Choroid plexus epithelial cell (primary cell): ENCODE measurements around the gene DDX55.
"Not testable (repeated sequence)": the region's sequence is repeated elsewhere in the genome, so short reads cannot be mapped to it uniquely, and the experiment has no call there.

Experiments used
- DNase-seq: peaks from one replicate; pipeline ENCODE4 v3.0.0-alpha.2; 2010; ENCODE audit warnings: low read depth
- H3K4me3 ChIP-seq: 2 replicates; pipeline ENCODE4 v1.5.1; 2011; ENCODE audit warnings: low read depth, mild to moderate bottlenecking, control low read depth, low read length, moderate library complexity
- CTCF ChIP-seq: conservative IDR thresholded peaks from 2 replicates; pipeline ENCODE4 v1.5.1; 2011; ENCODE audit warnings: low read depth, mild to moderate bottlenecking, control low read depth, inconsistent platforms, low read length, moderate library complexity

DDX55 gene

GRCh38 chr12:123598522-123598921, 3.4 kb upstream of the DDX55 start:
- DNase-seq = no peak
- H3K4me3 ChIP-seq = no peak overlapping the region
- TF ChIP-seq CTCF = no peak

GRCh38 chr12:123599310-123599709, 2.6 kb upstream of the DDX55 start:
- H3K4me3 ChIP-seq = no peak overlapping the region
- no peak for TF ChIP-seq CTCF
- no peak for DNase-seq

- no peak for TF ChIP-seq CTCF
- H3K4me3 ChIP-seq = no peak overlapping the region
- DNase-seq = no peak
These were observed 2.2 kb upstream of the DDX55 start for GRCh38 chr12:123599721-123600120.

DNA sequence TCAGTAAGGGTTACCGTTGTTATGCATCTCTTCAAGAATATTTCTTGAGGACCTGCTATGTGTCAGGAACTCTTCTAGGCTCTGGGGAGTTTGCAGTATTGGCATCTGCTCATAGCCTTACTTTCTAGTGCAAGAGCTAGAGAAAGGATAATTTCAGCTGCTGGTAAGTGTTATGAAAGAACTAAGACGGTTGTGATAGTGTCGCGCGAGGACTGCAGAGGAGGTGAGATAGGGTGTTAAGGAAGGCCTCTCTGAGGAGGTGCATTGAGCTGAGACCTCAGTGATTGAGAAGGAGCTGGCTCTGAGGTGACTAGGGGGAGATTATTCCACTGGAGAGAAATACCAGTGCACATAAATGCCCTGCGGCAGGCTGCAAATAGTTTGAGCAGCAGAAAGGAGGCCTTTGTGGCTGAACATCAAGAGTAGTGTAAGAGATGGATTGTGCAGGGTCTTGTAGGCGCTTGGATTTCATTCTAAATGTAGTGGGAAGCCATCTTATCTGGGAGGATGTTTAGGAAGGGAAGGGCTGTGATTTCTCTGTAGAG, 824 bp downstream of the DDX55 start:
- DNase-seq = peak; percentile 36
- no peak for TF ChIP-seq CTCF
- peak overlapping the region; percentile 100 for H3K4me3 ChIP-seq

DNA sequence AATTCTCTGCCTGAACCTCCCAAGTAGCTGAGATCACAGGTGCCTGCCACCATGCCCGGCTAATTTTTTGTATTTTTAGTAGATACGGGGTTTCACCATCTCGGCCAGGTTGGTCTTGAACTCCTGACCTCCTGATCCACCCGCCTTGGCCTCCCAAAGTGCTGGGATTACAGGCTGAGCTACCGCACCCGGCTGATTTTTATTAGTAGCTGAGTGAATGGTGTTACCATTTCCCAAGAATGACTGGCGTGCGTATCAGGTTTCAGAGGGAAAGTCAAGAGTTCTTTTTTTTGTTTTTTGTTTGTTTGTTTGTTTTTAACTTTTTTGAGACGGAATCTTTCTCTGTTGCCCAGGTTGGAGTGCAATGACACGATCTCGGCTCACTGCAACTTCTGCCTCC, 1.6 kb downstream of the DDX55 start:
- H3K4me3 ChIP-seq, DNase-seq: not testable (repeated sequence)

DNA sequence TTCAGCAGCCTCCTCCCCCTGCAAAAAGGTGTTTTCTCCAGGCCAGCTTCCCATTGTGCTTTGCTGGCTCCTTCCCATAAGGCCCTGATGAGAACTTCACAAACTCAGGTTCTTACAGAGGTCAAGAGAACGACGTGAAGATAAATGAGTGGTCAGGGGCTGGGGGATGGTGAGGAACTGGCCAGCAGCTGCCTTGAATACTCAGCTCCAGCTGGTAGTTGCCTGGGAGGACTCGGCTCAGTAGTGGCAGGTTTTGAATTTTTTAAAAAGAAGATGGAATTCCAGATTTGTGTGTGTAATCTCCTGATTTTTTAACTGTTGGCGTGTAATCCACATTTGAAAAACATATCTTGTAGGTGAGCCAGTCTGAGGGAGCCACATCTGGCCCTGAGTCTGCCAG, 5.9 kb downstream of the DDX55 start:
- no peak for TF ChIP-seq CTCF
- no peak overlapping the region for H3K4me3 ChIP-seq
- no peak for DNase-seq

GRCh38 chr12:123608182-123608581, 6.3 kb downstream of the DDX55 start:
- no peak for TF ChIP-seq CTCF
- H3K4me3 ChIP-seq = no peak overlapping the region
- DNase-seq = no peak
